Ammon's horn (tissue), 1 donor: ENCODE results near the gene SPRR2B.
"Not testable (repeated sequence)": the region's sequence is repeated elsewhere in the genome, so short reads cannot be mapped to it uniquely, and the experiment has no call there.

ENCODE experiments used
- DNase-seq: peaks from one replicate; pipeline ENCODE4 v3.0.0-alpha.2; 2016; ENCODE audit warnings: low spot score

The SPRR2B gene

DNA sequence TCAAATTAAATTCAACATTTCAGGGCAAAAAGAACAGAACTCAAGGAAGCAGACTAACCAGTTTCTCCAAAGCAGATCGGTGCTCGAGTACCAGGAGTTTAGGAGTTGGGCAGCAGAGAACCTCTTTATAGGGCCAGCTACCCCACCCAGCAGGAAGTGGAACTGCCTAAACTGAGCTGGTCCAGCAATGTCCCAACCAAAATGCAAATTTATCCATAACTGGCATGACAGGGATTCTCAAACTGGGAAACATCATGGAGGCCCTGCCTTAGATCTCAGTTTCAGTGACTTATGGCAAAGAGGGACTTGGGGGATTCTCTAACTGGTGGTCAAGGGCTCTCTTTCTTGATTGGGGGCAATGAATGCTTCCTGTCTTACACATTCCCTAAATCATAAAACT is at the start of gene SPRR2B:
Gene SPRR2B, minus strand, starts transcription at position 101 of the 400 bp plus-strand sequence. CDS start 772 bp downstream, outside the sequence.
- DNase-seq, result no peak

DNA sequence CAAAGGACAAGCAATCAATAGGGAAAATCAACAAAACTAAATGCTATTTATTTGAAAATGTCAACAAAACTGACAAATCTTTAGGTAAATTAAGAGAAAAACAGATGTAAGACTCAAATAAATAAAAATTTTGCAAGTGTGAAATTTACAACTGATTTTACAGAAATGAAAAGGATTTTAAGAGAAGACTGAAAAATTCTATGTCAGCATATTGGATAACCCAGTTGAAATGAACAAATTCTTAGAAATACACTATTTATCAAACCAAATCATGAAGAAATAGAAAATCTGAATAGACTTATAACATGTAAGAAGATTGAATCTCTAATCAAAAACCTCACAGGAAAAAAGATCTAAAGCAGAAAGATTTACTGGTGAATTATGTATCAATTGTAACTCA is 49.5 kb upstream of the SPRR2B start:
- DNase-seq, result no peak

DNA sequence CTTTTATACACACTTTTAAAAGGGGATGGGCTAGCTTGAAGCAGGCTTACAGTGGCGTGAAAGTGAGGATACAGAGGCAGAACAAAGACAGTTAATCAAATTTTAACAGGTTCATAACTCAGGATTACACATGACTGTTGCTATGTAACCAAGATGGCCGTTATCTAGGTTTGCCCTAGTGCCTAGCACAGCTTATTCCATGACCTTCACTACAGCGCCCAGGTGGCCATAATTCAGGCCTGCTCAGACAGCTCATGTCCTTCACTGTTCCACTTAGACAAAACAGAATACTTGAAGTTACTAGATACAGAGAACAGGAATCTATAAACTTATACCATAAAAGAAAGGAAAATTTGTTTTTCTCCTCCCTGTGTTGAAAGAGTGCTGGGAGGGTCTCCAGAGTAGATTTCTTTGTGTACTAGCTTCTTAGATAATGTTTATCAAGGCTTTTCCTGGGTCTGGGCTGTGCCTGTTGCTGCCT is 48.1 kb upstream of the SPRR2B start:
- no peak for DNase-seq

DNA sequence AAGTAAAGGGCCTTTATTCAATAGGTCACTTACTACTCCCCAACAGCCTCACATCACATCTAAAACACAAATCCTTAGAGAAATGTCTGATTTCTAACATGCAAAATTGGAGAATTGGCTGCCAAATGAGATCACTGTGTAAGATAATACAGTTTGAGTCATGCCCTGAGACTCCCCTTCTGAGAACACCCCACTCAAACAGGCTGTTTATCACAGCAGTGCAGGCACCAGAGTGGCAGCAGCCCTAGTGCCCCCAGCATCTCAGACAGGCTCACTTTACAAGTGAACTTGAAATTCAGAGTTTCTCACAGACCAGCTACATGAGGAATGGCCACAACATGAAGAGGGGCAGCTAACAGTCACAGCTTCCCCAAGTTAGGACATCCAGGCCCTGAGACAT is 43.9 kb upstream of the SPRR2B start:
- not testable (repeated sequence) for DNase-seq

DNA sequence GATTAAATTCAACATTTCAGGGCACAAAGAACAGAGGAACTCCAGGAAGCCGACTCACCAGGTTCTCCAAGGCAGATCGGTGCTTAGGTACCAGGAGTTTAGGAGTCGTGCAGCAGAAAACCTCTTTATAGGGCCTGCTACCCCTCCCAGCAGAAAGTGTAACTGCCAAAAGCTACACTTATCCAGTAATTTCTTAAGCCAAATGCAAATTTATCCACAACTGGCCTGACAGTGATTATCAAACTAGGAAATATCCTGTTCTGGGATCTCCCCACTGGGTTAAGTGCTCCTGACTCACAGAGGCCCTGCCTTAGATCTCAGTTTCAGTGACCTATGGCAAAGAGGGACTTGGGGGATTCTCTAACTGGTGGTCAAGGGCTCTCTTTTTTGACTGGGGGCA is 42.0 kb upstream of the SPRR2B start, which contains the start of gene SPRR2F:
Gene SPRR2F, minus strand, starts transcription at position 101 of the 400 bp plus-strand sequence. CDS start 783 bp downstream, outside the sequence.
- no peak for DNase-seq

DNA sequence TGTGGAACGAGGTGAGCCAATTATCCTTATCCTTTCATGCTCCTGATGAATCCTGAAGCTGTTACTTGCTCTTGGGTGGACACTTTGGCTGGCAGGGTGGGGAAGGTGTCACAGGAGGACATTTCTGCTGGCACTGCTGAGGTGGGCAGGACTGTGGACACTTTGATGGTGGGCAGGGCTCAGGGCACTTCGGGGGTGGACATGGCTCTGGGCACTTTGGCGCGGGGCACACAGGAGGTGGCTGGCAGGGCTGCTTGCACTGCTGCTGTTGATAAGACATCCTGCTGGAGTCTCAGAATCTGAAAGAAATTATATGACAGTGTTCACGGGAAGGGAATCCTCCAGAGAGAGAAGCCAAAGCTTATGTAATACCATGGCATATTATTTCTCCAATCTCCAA is 41.0 kb upstream of the SPRR2B start:
- not testable (repeated sequence) for DNase-seq

DNA sequence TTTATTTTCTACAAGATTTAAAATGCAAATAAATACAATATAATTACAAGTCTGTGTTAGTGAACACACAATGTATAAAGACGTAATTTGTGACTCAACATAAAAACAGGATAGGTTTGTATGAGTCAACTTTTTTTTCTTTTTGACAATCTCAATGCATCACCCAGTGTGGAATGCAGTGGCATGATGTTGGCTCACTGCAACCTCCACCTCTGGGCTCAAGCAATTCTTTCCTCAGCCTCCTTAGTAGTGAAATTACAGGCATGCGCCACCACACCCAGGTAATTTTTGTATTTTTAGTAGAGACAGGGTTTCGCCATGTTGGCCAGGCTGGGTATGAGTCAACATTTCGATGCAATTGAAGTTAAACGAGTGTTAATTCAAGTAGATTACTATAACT is 28.8 kb upstream of the SPRR2B start:
- no peak for DNase-seq

DNA sequence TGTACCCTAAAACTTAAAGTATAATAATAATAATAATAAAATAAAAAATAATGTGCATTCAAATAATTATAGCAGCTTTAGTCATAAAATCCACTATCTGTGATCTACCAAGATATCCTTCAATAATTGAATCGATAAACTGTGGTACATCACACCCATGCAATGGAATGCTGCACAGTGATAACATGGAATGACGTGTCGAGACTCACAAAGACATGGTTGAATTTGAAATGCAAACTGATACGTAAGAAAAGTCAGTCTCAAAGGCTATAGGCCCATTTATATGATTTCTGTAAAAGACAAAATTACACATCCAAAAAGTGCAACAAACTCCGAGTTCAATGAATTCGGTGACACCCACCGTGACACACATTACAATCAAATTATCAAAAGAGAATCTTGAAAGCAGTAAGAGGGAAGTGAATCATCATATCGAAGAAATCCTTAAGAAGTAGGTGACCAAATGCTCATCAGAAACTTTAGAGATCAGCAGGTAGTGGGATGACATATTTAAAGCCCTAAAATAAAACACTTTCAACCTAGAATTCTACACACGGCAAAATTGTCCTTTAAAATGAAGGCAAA is 28.1 kb upstream of the SPRR2B start:
- no peak for DNase-seq

DNA sequence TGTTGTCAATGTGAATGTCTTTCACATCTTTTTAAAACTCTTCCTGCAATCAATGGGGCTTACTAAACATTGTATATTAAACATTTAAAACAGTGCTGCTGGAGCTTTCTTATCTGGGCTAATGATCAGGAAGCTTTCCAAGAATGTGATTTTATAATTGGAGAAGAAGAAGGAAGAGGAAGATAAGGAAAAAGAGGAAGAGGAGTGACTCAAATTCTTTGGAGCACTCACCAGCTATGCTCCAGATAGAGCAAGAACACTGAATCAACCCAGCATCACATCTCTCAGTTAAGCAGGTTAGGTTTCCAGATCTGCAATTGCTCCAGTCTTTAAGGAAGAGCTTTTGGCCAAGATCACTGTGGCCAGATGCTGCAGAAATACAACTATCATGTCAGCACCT is 24.4 kb upstream of the SPRR2B start:
- no peak for DNase-seq

DNA sequence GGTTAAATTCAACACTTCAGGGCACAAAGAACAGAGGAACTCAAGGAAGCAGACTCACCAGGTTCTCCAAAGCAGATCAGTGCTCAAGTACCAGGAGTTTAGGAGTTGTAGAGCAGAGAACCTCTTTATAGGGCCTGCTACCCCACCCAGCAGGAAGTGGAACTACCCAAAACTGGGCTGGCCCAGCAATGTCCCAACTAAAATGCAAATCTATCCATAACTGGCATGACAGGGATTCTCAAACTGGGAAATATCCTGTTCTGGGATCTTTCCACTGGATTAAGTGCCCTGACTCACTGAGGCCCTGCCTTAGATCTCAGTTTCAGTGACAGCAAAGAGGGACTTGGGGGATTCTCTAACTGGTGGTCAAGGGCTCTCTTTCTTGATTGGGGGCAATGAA is 23.0 kb upstream of the SPRR2B start, which contains the start of gene SPRR2E:
Gene SPRR2E, minus strand, starts transcription at position 101 of the 400 bp plus-strand sequence. CDS start 775 bp downstream, outside the sequence.
- DNase-seq, result no peak

DNA sequence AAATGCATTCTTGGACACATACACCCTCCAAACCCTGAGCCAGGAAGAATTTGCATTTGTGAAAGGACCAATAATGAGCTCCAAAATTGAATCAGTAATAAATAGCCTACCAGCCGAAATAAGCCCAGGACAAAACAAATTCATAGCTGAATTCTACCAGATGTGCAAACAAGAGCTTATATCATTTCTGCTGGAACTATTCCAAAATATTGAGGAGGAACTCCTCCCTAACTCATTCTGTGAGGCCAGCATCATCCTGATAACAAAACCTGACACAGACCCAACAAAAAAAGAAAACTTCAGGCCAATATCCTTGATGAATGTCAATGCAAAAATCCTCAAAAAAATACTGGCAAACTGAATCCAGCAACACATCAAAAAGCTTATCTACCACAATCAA is 16.2 kb upstream of the SPRR2B start:
- DNase-seq, result no peak

DNA sequence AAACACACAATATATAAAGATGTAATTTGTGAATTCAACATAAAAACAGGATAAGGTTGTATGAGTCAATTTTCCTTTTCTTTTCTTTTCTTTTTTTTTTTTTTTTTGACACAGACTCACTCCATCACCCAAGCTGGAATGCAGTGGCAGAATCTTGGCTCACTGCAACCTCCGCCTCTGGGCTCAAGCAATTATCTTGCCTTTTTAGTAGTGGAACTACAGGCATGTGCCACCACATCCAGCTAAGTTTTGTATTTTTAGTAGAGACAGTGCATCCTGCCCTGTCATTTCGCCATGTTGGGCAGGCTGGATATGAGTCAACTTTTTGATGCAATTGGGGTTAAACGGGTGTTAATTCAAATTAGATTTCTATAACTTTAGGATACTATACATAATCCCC is 10.3 kb upstream of the SPRR2B start:
- no peak for DNase-seq

DNA sequence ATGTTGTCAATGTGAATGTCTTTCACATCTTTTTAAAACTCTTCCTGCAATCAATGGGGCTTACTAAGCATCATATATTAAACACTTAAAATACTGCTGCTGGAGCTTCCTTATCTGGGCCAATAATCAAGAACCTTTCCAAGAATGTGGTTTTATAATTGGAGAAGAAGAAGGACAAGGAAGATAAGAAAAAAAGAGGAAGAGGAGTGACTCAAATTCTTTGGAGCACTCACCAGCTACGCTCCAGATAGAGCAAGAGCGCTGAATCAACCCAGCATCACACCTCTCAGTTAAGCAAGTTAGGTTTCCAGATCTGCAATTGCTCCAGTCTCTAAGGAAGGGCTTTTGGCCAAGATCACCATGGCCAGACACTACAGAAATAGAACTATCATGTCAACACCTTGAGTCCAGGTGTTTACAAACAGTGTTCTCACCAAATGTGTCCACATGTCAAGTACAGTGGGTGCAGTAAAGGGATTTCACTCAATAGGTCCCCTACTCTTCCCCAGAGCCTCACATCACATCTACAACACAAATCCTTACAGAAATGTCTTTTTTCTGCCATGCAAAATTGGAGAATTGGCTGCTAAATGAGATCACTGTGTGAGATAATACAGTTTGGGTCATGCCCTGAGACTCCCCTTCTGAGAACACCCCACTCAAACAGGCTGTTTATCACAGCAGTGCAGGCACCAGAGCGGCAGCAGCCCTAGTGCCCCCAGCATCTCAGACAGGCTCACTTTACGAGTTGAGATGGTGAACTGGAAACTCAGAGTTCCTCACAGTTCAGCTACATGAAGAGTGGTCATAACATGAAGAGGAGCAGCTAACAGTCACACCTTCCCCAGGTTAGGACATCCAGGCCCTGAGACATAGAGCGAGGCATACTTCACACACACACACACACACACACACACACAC is 1.7 kb upstream of the SPRR2B start:
- DNase-seq, result no peak

DNA sequence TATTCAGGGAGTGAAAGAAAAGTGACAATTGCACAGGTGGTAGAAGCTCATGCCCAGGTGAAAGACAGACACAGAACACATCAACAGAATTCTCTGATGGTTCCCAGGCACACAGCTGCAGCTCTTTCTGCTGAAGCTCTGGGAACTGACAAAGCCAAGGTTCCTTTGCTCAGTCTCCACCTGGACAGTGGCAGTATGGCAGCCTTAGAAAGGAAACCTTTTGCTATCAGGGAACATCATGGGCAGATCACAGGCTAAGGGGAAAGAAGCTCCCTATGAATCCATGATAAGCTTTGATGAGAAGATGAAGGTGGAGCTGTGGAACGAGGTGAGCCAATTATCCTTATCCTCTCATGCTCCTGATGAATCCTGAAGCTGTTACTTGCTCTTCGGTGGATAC is 1.2 kb downstream of the SPRR2B start:
- no peak for DNase-seq

DNA sequence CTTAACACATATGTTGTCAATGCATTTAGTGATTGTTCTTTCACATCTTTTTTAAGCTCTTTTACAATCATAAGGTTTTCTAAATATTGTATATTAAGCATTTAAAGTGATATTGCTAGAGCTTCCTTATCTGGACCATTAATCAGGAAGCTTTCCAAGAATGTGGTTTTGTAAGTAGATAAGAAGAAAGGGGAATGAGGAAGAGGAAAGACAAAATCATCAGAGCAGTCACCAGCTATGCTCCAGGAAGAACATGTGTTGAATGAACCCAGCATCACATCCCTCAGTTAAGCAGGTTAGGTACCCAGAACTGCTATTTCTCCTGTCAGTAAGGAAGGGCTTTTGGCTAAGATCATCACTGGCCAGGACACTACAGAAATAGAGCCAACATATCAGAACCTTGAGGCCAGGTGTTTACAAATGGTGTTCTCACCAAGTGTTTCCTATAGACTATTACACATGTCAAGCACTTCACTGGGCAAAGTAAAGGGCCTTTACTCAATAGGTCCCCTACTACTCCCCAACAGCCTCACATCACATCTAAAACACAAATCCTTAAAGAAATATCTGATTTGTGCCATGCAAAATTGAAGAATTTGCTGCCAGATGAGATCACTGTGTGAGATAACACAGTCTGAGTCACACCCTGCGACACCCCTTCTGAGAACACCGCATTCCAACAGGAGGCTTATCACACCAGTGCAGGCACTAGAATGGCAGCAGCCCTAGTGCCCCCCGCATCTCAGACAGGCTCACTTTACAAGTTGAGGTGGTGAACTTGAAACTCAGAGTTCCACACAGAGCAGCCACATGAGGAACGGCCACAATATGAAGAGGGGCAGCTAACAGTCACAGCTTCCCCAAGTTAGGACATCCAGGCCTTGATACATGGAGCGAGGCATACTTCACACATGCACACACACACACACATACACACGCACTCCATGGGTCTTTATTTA is 12.3 kb downstream of the SPRR2B start:
- no peak for DNase-seq

DNA sequence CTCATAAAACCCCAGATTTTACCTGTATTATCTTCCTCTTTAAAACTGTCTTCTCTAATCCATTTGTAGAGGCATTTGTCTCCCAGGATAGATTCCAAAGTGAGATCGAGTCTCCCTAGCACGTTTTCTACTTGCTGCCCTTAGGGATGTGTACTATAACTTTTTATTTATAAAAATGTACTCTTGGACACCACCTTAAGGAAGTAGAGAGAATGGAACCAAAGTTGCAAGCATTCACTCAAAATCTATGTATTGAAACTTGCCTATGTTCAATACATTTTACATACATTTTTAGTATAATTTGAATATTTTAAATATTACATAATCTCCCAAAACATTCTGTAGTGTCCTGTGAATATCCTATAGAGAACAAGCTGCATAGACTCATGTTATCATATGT is 13.3 kb downstream of the SPRR2B start:
- DNase-seq, result no peak

DNA sequence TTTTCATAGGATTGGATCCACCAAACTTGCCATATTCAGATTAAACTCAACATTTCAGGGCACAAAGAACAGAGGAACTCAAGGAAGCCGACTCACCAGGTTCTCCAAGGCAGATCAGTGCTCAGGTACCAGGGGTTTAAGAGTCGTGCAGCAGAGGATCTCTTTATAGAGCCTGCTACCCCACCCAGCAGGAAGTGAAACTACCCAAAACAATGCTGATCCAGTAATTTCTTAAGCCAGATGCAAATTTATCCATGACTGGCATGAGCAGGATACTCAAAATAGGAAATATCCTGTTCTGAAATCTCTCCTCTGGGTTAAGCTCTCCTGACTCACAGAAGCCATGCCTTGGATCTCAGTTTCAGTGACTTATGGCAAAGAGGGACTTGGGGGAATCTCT is 14.0 kb downstream of the SPRR2B start, which contains the start of gene SPRR2A:
Gene SPRR2A, minus strand, starts transcription at position 138 of the 400 bp plus-strand sequence. CDS start 777 bp downstream, outside the sequence.
- no peak for DNase-seq

DNA sequence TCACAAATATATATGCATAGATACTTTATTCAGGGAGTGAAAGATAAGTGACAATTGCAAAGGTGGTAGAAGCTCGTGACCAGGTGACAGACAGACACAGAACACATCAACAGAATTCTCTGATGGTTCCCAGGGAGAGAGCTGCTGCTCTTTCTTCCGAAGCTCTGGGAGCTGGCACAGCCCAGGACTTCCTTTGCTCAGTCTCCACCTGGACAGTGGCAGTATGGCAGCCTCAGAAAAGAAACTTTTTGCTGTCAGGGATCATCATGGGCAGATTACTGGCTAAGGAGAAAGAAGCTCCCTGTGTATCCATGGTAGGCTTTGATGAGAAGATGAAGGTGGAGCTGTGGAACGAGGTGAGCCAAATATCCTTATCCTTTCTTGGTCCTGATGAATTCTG is 15.3 kb downstream of the SPRR2B start:
- not testable (repeated sequence) for DNase-seq

DNA sequence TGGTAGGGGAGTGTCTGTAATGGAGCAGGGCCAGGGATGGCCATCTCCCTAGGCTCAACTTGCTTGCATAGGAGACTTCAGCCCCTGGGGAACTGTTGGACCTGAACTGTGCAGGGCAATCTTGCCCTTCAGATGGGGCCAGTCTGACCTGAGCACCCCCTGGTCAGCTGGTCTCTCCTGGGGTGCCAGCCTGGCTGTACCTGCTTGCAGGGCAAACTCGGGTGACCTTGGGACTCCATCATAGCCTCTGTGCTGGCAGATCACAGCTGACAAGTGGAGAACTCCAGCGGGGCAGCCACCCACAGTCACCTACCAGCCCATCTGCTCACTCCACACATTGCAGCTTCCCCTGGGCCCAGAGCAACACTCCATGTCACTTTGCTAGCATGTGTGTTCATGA is 22.2 kb downstream of the SPRR2B start:
- DNase-seq, result peak; percentile 8

DNA sequence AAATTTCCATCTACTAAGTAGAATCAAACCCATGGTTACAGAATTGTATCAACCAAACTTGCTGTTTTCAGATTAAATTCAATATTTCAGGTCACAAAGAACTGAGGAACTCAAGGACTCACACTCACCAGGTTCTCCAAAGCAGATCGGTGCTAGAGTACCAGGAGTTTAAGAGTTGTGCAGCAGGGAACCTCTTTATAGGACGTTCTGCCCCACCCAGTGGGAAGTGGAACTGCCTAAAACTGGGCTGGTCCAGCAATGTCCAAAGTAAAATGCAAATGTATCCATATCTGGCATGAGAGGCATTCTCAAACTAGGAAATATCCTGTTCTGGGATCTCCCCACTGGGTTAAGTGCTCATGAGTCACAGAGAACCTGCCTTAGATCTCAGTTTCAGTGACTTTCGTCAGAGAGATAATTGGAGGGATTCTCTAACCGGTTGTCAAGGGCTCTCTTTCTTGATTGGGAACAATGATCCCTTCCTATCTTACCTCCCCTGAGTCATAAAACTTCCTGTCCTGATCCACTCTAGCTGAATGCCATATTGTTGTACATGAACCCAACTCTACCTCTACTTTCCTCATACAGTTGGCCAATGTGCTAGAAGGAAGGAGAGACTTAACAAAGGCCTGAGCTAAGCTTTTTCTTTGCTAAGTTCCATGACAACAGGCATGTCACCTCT is 30.3 kb downstream of the SPRR2B start, which contains the start of gene SPRR2D:
Gene SPRR2D, minus strand, starts transcription at position 171 of the 682 bp plus-strand sequence. CDS start 774 bp downstream, outside the sequence.
- no peak for DNase-seq

DNA sequence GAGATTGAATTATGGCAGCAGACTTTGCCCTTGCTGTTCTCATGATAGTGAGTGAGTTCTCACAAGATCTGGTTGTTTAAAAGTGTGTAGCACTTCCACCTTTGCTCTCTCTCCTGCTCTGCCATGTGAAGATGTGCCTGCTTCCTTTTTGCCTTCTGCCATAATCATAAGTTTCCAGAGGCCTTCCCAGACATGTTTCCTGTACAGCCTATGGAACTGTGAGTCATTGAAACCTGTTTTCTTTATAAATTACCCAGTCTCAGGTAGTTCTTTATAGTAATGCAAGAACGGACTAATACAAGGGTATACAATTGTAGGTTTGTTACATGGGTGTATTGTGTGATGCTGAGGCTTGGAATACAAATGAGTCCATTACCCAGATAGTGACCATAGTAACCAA is 36.2 kb downstream of the SPRR2B start:
- no peak for DNase-seq
